Measurements from ENCODE around the gene RNF208.

RNF208 gene

DNA sequence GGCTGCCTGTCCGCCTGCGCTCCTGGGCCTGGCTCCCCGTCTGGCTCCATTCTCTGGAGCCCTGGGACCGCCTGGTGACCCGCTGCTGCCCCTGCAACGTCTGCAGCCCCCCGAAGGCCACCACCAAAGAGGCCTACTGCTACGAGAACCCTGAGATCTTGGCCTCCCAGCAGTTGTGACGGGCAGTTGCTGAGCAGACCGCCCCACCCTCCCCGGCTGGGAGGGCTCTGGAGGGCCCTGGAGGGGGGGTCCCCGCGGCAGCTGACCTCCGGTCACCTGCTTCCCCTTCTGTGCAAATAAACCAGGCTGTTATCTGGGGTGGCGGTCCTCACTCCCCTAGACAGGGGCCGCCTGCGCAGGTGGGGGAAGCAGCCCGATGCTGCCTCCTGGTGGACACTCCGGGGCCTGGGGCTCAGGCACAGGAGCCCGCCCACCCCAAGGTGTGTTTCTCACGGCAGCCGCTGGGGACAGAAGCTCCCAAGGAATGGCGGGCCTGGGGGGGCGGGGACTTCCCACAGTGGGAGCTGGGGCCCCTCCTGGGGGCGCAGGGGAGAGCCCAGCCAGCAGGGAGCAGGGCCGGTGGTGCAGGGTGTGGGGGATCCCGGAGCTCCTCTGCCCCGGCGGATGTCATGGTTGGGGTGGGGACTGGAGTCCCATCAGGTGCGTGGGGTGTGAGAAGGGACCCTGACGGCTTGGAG lies 14.3 kb upstream of the RNF208 start:
- H3K4me3 ChIP-seq: peak overlapping the region; percentile 49

DNA sequence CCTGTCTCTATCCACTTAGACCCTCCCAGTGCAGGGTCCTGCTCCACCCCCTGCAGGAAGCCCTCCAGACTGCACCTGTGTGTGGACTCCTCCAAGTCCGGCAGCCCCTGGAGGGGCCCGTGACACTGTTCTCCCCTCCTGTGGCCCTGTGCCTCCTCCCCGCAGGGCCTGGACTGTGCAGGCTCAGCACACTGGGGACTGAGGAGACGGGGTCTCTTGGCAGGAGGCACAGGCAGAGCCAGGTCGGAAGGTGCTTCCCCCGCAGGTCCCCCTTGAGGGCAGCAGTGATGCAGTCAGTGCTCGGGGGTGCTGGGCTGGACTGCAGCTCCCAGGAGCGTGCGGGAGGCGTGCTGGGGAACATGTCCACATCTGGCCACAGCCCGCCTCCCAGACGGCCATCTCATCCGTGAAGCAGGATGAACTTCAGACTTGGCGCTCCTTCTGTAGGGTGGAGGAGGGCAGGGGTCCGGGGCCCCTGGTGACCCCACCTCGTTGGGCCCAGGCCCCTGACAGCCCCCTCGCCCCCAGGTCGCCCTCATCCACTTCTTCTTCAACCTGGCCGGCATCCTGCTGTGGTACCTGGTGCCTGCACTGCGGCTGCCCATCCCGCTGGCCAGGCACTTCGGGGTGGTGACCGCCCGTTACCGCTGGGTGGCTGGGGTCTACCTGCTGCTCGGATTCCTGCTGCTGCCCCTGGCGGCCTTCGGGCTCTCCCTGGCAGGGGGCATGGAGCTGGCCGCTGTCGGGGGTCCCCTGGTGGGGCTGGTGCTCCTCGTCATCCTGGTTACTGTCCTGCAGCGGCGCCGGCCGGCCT lies 13.6 kb upstream of the RNF208 start:
- H3K9ac ChIP-seq (ENCODE audit: insufficient read length): no peak overlapping the region

More for the DNA sequence above, 14.3 kb upstream of the RNF208 start:
- H3K36me3 ChIP-seq (ENCODE audit: insufficient read depth, low read length): no peaks in the 10 kb centered on the region
- no peak overlapping the region for H3K27ac ChIP-seq
- no peak for DNase-seq (ENCODE audit: low read depth, low spot score)
- TF ChIP-seq EZH2 (IDR thresholded peaks at IDR 0.05): no peak
- no peak for TF ChIP-seq POLR2AphosphoS5 (IDR thresholded peaks at IDR 0.05; ENCODE audit: borderline replicate concordance, low read depth, low read length)
- TF ChIP-seq FOXP2 (optimal IDR thresholded peaks at IDR 0.05; ENCODE audit: control extremely low read depth, extremely low read length, insufficient read depth): no peak
- no peaks in the 10 kb centered on the region for H3K9me3 ChIP-seq (ENCODE audit: low read depth, low read length)
- no peak overlapping the region for H3K9ac ChIP-seq (ENCODE audit: insufficient read length)

DNA sequence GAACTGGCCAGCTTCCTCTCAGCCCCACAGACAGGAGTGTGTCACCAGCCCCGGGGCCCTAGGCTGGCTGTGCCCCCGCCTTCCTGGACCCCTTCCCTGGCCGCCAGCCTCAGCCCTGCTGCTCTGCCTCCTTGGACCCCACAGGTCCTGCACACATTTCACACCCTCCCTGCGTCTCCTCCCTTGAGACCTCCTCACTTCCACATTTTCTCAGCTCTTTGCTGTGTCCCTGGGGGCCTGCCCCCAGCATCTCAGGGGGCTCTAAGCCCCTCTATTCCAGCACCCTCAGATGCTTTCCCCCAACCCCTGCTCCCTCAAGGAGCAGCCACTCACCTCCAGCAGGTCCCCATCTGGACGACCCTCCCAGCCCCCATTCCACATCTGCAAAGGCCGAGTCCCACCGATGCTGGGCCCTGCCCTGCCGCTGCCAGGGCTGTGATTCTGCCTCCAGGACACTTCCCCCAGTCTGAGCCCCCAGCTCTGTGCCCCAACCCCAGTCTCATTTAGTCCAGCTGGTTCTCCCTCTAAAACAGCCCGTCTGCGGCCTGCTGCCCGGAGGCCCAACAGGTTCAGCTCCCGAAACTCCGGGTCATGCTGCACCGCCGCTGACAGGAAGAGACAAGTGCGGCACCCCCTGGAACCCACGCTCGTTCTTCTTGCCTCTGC lies 12.9 kb upstream of the RNF208 start:
- no peak for DNase-seq (ENCODE audit: low read depth, low spot score)
- H3K36me3 ChIP-seq (ENCODE audit: insufficient read depth, low read length): no peaks in the 10 kb centered on the region
- H3K4me3 ChIP-seq: no peak overlapping the region
- H3K27ac ChIP-seq: no peak overlapping the region
- no peak for TF ChIP-seq EZH2 (IDR thresholded peaks at IDR 0.05)
- no peak for TF ChIP-seq POLR2AphosphoS5 (IDR thresholded peaks at IDR 0.05; ENCODE audit: borderline replicate concordance, low read depth, low read length)
- no peak for TF ChIP-seq FOXP2 (optimal IDR thresholded peaks at IDR 0.05; ENCODE audit: control extremely low read depth, extremely low read length, insufficient read depth)
- no peak overlapping the region for H3K9ac ChIP-seq (ENCODE audit: insufficient read length)
- no peaks in the 10 kb centered on the region for H3K9me3 ChIP-seq (ENCODE audit: low read depth, low read length)

More for the DNA sequence above, 13.6 kb upstream of the RNF208 start:
- no peaks in the 10 kb centered on the region for H3K9me3 ChIP-seq (ENCODE audit: low read depth, low read length)
- peak overlapping the region; percentile 49; the same call in 1 of the 2 replicates for H3K4me3 ChIP-seq
- DNase-seq (ENCODE audit: low read depth, low spot score): no peak
- no peaks in the 10 kb centered on the region for H3K36me3 ChIP-seq (ENCODE audit: insufficient read depth, low read length)
- H3K27ac ChIP-seq: no peak overlapping the region
- TF ChIP-seq EZH2 (IDR thresholded peaks at IDR 0.05) (no peak), POLR2AphosphoS5 (IDR thresholded peaks at IDR 0.05; ENCODE audit: borderline replicate concordance, low read depth, low read length) (no peak)

DNA sequence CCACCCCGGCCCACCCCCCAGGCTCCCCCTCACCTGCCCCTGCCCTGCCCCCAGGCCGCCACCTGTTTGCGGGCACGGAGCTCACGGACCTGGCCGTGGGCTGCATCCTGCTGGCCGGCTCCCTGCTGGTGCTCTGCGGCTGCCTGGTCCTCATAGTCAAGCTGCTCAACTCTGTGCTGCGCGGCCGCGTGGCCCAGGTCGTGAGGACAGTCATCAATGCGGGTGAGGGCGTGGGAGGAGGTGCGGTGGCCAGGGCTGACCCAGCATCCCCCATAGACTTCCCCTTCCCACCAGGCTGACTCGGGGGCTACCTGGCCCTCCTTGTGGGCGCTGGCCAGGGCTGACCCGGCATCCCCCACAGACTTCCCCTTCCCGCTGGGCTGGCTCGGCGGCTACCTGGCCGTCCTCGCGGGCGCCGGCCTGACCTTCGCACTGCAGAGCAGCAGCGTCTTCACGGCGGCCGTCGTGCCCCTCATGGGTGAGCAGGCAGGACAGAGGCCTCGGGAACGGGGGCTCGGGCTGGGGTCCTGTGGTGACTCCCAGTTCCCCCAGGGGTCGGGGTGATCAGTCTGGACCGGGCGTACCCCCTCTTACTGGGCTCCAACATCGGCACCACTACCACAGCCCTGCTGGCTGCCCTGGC lies 12.1 kb upstream of the RNF208 start:
- H3K9me3 ChIP-seq (ENCODE audit: low read depth, low read length): no peaks in the 10 kb centered on the region
- H3K27ac ChIP-seq: no peak overlapping the region
- no peak overlapping the region for H3K9ac ChIP-seq (ENCODE audit: insufficient read length)
- no peak for DNase-seq (ENCODE audit: low read depth, low spot score)
- TF ChIP-seq FOXP2 (optimal IDR thresholded peaks at IDR 0.05; ENCODE audit: control extremely low read depth, extremely low read length, insufficient read depth): no peak
- TF ChIP-seq EZH2 (IDR thresholded peaks at IDR 0.05): no peak
- TF ChIP-seq POLR2AphosphoS5 (IDR thresholded peaks at IDR 0.05; ENCODE audit: borderline replicate concordance, low read depth, low read length): no peak
- no peaks in the 10 kb centered on the region for H3K36me3 ChIP-seq (ENCODE audit: insufficient read depth, low read length)
- no peak overlapping the region for H3K4me3 ChIP-seq

DNA sequence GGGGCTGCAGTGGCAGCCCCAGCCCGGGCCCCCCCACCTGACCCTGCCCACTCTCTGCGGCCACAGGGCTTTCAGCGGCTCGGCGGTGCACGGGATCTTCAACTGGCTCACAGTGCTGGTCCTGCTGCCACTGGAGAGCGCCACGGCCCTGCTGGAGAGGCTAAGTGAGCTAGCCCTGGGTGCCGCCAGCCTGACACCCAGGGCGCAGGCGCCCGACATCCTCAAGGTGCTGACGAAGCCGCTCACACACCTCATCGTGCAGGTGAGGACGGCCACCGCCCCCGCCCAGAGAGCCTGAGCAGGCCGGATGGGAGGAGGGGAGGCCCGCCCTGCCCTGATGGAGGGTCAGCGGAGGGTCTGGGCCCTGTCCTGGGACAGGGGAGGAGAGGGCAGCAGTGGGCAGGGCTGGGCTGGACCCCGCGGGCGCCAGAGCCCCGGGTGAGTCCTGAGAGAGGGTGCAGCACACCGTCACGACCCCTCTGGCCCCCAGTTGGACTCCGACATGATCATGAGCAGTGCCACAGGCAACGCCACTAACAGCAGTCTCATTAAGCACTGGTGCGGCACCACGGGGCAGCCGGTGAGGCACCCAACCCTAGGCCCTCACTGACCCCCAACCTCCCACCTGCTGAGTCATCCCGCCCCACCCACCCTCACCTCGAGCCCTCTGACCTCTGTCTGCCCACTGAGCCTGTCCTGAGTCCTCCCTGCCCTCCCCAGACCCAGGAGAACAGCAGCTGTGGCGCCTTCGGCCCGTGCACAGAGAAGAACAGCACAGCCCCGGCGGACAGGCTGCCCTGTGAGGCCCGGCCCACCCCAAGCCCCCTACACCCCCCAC lies 11.3 kb upstream of the RNF208 start:
- no peak overlapping the region for H3K27ac ChIP-seq
- no peak overlapping the region for H3K9ac ChIP-seq (ENCODE audit: insufficient read length)
- no peaks in the 10 kb centered on the region for H3K9me3 ChIP-seq (ENCODE audit: low read depth, low read length)
- TF ChIP-seq POLR2AphosphoS5 (IDR thresholded peaks at IDR 0.05; ENCODE audit: borderline replicate concordance, low read depth, low read length) (no peak), EZH2 (IDR thresholded peaks at IDR 0.05) (no peak), FOXP2 (optimal IDR thresholded peaks at IDR 0.05; ENCODE audit: control extremely low read depth, extremely low read length, insufficient read depth) (no peak)
- H3K4me3 ChIP-seq: no peak overlapping the region
- no peaks in the 10 kb centered on the region for H3K36me3 ChIP-seq (ENCODE audit: insufficient read depth, low read length)
- DNase-seq (ENCODE audit: low read depth, low spot score): no peak

DNA sequence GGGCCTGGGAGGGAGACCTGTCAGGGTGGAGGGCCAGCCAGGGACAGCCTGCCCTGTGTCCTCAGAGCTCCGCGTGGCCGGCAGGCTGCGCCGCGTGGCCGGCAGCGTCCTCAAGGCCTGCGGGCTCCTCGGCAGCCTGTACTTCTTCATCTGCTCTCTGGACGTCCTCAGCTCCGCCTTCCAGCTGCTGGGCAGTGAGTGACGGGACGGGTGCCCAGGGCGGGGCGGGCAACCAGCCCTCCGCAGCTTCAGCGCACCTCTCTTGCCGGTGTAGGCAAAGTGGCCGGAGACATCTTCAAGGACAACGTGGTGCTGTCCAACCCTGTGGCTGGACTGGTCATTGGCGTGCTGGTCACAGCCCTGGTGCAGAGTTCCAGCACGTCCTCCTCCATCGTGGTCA lies 10.5 kb upstream of the RNF208 start:
- Histone ChIP-seq H3K9me3 (ENCODE audit: low read depth, low read length) (no peaks in the 10 kb centered on the region), H3K36me3 (ENCODE audit: insufficient read depth, low read length) (no peaks in the 10 kb centered on the region), H3K4me3 (no peak overlapping the region), H3K27ac (no peak overlapping the region), H3K9ac (ENCODE audit: insufficient read length) (no peak overlapping the region)
- TF ChIP-seq POLR2AphosphoS5 (IDR thresholded peaks at IDR 0.05; ENCODE audit: borderline replicate concordance, low read depth, low read length): no peak
- no peak for TF ChIP-seq EZH2 (IDR thresholded peaks at IDR 0.05)
- TF ChIP-seq FOXP2 (optimal IDR thresholded peaks at IDR 0.05; ENCODE audit: control extremely low read depth, extremely low read length, insufficient read depth): no peak
- DNase-seq (ENCODE audit: low read depth, low spot score): no peak

DNA sequence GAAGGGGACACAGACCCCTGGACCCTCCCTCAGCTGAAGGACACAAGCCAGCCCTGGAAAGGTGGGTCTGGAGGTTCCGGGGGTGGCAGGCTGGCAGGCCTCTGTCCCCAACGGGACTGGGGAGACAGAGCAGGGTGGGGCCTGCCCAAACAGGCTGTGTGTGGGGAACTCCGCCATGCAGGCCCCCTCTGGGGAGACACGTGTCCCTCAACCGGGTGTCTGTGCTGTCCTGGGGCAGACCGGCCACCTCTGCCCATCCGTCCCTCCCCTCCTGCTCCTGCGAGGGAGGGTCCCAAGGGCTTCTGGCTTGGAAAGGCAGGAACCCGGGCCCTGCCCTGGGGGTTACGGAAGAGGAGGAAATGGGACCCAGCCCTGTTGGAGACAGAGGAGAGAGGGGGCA lies 10.1 kb upstream of the RNF208 start:
- Histone ChIP-seq H3K9ac (ENCODE audit: insufficient read length) (no peak overlapping the region), H3K9me3 (ENCODE audit: low read depth, low read length) (no peaks in the 10 kb centered on the region), H3K27ac (no peak overlapping the region), H3K4me3 (no peak overlapping the region), H3K36me3 (ENCODE audit: insufficient read depth, low read length) (no peaks in the 10 kb centered on the region)
- no peak for DNase-seq (ENCODE audit: low read depth, low spot score)
- TF ChIP-seq EZH2 (IDR thresholded peaks at IDR 0.05) (no peak), FOXP2 (optimal IDR thresholded peaks at IDR 0.05; ENCODE audit: control extremely low read depth, extremely low read length, insufficient read depth) (no peak), POLR2AphosphoS5 (IDR thresholded peaks at IDR 0.05; ENCODE audit: borderline replicate concordance, low read depth, low read length) (no peak)

Measured in SK-N-MC (cell line).